Measurements from ENCODE around the gene GATA6.

GATA6 gene

DNA sequence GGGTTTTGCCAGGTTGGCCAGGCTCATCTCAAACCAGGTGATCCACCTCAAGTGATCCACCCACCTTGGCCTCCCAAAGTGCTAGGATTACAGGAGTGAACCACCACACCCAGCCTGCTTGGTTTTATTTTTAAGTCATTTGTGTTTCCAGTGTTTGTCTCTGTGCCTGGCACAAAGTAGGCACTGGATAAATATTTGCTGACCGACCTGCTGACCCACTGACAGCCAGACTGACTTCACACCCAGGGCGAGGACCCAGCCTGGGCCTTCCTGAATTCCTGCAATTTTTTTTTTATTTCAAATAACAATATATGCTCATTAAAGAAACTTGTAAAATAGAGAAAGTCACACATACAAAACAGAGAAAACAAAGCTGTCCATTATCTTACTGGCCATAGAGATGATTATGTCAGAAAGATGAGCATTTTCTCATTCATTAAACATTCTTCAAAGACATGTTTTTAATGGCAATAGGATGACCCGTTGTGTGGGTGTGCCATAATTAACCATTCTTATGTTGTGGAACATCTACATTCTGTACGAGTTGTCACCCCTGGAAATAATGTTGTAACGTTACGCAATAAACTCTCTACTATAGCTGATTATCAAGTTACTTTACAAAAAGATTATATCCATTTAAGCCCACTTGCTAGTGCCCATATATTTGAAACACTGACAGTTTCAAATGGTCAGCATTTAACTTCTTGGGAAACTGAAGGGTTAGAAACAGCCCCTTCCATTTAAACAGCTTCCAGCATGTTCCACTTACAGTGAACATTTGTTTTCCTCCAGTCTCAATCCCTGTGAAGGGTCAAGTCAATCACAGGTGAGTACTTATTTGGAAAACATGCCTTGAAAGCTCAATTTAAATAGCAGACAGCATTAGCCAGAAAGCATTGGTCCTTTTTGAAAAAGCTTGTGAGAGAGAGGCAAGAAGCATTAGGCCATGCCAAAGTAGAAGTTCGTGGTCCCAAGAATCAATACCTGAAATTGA lies 25.7 kb upstream of the GATA6 start:
- TF ChIP-seq ZNF585B (tag by site-specific recombination; IDR thresholded peaks at IDR 0.05) (no peak), ZBTB10 (tag by site-specific recombination; IDR thresholded peaks at IDR 0.05) (no peak), ZNF2 (tag by site-specific recombination; IDR thresholded peaks at IDR 0.05) (no peak)
- POLR2A ChIA-PET: interaction anchor here (0.7 kb wide), 1 partner anchor 35 kb away, joined by 3 read pairs; no protein-coding TSS in a partner anchor
- Histone ChIP-seq H3K4me1 (ENCODE audit: control insufficient read depth, insufficient read depth, low read length) (no peaks in the 10 kb centered on the region), H3K9me3 (ENCODE audit: control insufficient read depth, insufficient read depth, low read depth, low read length) (no peaks in the 10 kb centered on the region), H3K4me3 (ENCODE audit: low read depth, low read length) (no peak overlapping the region), H3K27ac (ENCODE audit: extremely low read depth, low read depth, low read length) (no peak overlapping the region), H3K36me3 (ENCODE audit: control insufficient read depth in 2 of 2, insufficient read depth in 1 of 2, low read length in 2 of 2) (no peaks in the 10 kb centered on the region)
- CTCF ChIA-PET: interaction anchor here (0.7 to 1.1 kb wide), 3 partner anchors 35 to 144 kb away, joined by 3 to 4 read pairs (median 3); no protein-coding TSS in a partner anchor

- Histone ChIP-seq H3K4me1 (ENCODE audit: control insufficient read depth, insufficient read depth, low read length) (no peaks in the 10 kb centered on the region), H3K27ac (ENCODE audit: extremely low read depth, low read depth, low read length) (no peak overlapping the region), H3K9me3 (ENCODE audit: control insufficient read depth, insufficient read depth, low read depth, low read length) (no peaks in the 10 kb centered on the region), H3K4me3 (ENCODE audit: low read depth, low read length) (no peak overlapping the region), H3K36me3 (ENCODE audit: control insufficient read depth in 2 of 2, insufficient read depth in 1 of 2, low read length in 2 of 2) (no peaks in the 10 kb centered on the region)
- ChIA-PET CTCF (interaction anchor here (0.6 to 0.9 kb wide), 2 partner anchors 343 to 566 kb away, joined by 3 to 4 read pairs; no protein-coding TSS in a partner anchor), POLR2A (no interaction called here)
- no peak for TF ChIP-seq ZNF221 (tag by site-specific recombination; IDR thresholded peaks at IDR 0.05; ENCODE audit: borderline replicate concordance)
- TF ChIP-seq, protein P1, sequence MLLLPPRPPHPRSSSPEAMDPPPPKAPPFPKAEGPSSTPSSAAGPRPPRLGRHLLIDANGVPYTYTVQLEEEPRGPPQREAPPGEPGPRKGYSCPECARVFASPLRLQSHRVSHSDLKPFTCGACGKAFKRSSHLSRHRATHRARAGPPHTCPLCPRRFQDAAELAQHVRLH (tag by site-specific recombination; IDR thresholded peaks at IDR 0.05): no peak
- TF ChIP-seq ZNF785 (tag by site-specific recombination; IDR thresholded peaks at IDR 0.05): no peak
- no peak for TF ChIP-seq ZNF558 (tag by site-specific recombination; IDR thresholded peaks at IDR 0.05)
- TF ChIP-seq, protein P2, sequence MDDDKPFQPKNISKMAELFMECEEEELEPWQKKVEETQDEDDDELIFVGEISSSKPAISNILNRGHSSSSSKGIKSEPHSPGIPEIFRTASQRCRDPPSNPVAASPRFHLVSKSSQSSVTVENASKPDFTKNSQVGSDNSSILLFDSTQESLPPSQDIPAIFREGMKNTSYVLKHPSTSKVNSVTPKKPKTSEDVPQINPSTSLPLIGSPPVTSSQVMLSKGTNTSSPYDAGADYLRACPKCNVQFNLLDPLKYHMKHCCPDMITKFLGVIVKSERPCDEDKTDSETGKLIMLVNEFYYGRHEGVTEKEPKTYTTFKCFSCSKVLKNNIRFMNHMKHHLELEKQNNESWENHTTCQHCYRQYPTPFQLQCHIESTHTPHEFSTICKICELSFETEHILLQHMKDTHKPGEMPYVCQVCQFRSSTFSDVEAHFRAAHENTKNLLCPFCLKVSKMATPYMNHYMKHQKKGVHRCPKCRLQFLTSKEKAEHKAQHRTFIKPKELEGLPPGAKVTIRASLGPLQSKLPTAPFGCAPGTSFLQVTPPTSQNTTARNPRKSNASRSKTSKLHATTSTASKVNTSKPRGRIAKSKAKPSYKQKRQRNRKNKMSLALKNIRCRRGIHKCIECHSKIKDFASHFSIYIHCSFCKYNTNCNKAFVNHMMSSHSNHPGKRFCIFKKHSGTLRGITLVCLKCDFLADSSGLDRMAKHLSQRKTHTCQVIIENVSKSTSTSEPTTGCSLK (tag by site-specific recombination; IDR thresholded peaks at IDR 0.05): no peak
- no peak for TF ChIP-seq ZNF654 (tag by site-specific recombination; IDR thresholded peaks at IDR 0.05; ENCODE audit: low read depth)
- no peak for TF ChIP-seq ZNF133 (tag by site-specific recombination; IDR thresholded peaks at IDR 0.05)
- TF ChIP-seq ZNF23 (tag by site-specific recombination; IDR thresholded peaks at IDR 0.05; ENCODE audit: borderline replicate concordance): no peak
- TF ChIP-seq CTCF (tag by site-specific recombination; IDR thresholded peaks at IDR 0.05): no peak
- TF ChIP-seq ZNF157 (tag by site-specific recombination; IDR thresholded peaks at IDR 0.05): no peak
- no peak for TF ChIP-seq EGR2 (tag by site-specific recombination; IDR thresholded peaks at IDR 0.05; ENCODE audit: low read depth)
- TF ChIP-seq KLF17 (tag by site-specific recombination; IDR thresholded peaks at IDR 0.05): no peak
- no peak for TF ChIP-seq ZNF561 (tag by site-specific recombination; IDR thresholded peaks at IDR 0.05; ENCODE audit: borderline replicate concordance)
- no peak for TF ChIP-seq KLF16 (tag by site-specific recombination; IDR thresholded peaks at IDR 0.05)
- no peak for TF ChIP-seq ZNF211 (tag by site-specific recombination; IDR thresholded peaks at IDR 0.05; ENCODE audit: low read depth)
- no peak for TF ChIP-seq ZBTB1 (tag by site-specific recombination; IDR thresholded peaks at IDR 0.05)
- TF ChIP-seq YY2 (tag by site-specific recombination; IDR thresholded peaks at IDR 0.05): no peak
These were observed 24.2 kb upstream of the GATA6 start for GRCh38 chr18:22145160-22145559.

Measured in HEK293 (cell line).